AG04450 (cell line): ENCODE results near the gene NUMB. TPM values are rescaled to one million over a fixed set of nuclear protein-coding genes. Genes with fewer than 3 reads are reported as not detected.

Experiments
- CTCF ChIA-PET: fragments of 300-600, 350-600 bp; formaldehyde crosslinking; extraction: SDS; loops from one replicate; lab custom pipeline; 2022; ENCODE audit warnings: antibody characterized with exemption, inconsistent platforms; lab: Charles Lee
- POLR2A ChIA-PET: fragments of 350-600 bp; formaldehyde crosslinking; extraction: SDS; loops from one replicate; lab custom pipeline; 2021; ENCODE audit warnings: antibody characterized with exemption, inconsistent platforms; lab: Yijun Ruan, JAX
- DNase-seq: peaks from one replicate; pipeline ENCODE4 v3.0.0-alpha.2; 2011; ENCODE audit warnings: low read depth, low spot score
- H3K27ac ChIP-seq: one replicate; pipeline ENCODE4 v1.5.1; 2012; ENCODE audit warnings: low read depth, low read length, control low read depth
- H3K27me3 ChIP-seq: one replicate; pipeline ENCODE4 v1.6.0; 2012; ENCODE audit warnings: low read length; ENCODE audit not compliant: control insufficient read depth, insufficient read depth
- H3K4me3 ChIP-seq: 2 replicates; pipeline ENCODE4 v1.5.1; 2011; ENCODE audit warnings: mild to moderate bottlenecking, low read depth, low read length, control low read depth
- H3K9me3 ChIP-seq: 2 replicates; pipeline ENCODE4 v1.5.1; 2012; ENCODE audit warnings: low read length; ENCODE audit not compliant: control insufficient read depth, insufficient read depth
- polyA plus RNA-seq: library from polyadenylated mRNA; depleted of rRNA; stranded (reverse); fragments of >200 nt; gene quantifications from 2 replicates; pipeline ENCODE4 v1.2.3, GENCODE V29; 2011
- TF ChIP-seq, protein P1 (sequence below): IDR thresholded peaks from 2 replicates; pipeline ENCODE4 v1.5.1; 2011; ENCODE audit warnings: low read depth, low read length, control low read depth, inconsistent platforms

The NUMB gene
- polyA plus RNA-seq, 1 experiment, result 152 TPM

DNA sequence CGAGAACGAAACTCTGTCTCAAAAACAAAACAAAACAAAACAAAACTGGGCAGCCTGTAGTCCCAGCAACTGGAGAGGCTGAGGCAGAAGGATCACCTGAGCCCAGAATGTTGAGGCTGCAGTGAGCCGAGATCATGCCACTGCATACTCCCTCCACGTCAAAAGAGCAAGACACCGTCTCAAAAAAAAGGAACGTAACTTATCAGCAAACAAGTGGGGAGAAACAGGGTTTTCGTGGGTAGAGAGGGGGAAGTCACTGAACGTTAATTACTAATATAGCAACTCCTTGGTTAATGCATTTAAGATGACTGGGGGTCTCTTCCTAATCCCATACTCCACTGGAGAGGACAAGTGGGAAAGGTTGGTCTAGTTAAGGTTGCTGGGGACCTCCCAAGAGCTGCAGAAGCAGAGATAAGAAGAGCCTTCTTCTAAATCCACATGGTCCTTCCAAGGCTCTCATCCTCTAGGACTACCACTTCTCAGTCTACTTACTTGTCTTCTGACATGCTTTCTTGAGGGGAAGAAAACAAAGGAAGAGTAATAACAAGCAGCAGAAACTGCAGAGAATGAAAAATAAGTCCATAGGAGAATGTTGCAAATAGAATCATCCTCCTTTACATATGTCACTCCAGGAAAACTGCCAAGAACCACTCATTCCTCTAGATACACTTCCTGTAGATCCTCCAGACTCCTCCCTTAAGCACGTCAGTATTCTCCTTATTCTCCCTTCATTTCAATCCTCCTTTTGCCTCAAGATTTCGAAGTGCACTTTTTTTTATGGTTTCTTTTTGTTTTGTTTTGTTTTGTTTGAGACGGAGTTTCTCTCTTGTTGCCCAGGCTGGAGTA lies 5.8 kb downstream of the NUMB start:
- TF ChIP-seq, protein P1, sequence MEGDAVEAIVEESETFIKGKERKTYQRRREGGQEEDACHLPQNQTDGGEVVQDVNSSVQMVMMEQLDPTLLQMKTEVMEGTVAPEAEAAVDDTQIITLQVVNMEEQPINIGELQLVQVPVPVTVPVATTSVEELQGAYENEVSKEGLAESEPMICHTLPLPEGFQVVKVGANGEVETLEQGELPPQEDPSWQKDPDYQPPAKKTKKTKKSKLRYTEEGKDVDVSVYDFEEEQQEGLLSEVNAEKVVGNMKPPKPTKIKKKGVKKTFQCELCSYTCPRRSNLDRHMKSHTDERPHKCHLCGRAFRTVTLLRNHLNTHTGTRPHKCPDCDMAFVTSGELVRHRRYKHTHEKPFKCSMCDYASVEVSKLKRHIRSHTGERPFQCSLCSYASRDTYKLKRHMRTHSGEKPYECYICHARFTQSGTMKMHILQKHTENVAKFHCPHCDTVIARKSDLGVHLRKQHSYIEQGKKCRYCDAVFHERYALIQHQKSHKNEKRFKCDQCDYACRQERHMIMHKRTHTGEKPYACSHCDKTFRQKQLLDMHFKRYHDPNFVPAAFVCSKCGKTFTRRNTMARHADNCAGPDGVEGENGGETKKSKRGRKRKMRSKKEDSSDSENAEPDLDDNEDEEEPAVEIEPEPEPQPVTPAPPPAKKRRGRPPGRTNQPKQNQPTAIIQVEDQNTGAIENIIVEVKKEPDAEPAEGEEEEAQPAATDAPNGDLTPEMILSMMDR, result no peak
- ChIA-PET POLR2A (no interaction called here), CTCF (no interaction called here)
- Histone ChIP-seq H3K27ac (no peak overlapping the region), H3K27me3 (no peaks in the 10 kb centered on the region), H3K4me3 (no peak overlapping the region), H3K9me3 (no peaks in the 10 kb centered on the region)
- DNase-seq, result peak; percentile 85

DNA sequence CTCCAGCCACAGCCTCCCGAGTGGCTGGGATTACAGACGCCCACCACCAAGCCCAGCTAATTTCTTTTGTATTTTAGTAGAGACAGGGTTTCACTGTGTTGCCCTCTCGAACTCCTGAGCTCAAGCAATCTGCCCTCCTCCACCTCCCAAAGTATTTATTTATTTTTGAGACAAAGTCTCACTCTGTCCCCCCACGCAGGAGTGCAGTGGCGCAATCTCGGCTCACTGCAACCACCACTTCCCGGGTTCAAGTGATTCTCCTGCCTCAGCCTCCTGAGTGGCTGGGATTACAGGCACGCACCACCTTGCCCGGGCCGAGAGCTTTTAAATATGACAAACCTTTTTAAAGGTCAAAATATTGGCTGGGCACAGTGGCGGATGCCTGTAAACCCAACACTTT lies 14.6 kb downstream of the NUMB start:
- ChIA-PET CTCF (interaction anchor here (1.9 kb wide), 1 partner anchor 149 kb away, joined by 15 read pairs; no protein-coding TSS in a partner anchor), POLR2A (interaction anchor here (0.6 kb wide), 1 partner anchor 364 kb away, joined by 3 read pairs; no protein-coding TSS in a partner anchor)
- DNase-seq, result no peak
- TF ChIP-seq, protein P1, result no peak
- no peak overlapping the region for H3K4me3 ChIP-seq
- no peaks in the 10 kb centered on the region for H3K27me3 ChIP-seq
- H3K27ac ChIP-seq, result no peak overlapping the region
- no peaks in the 10 kb centered on the region for H3K9me3 ChIP-seq

DNA sequence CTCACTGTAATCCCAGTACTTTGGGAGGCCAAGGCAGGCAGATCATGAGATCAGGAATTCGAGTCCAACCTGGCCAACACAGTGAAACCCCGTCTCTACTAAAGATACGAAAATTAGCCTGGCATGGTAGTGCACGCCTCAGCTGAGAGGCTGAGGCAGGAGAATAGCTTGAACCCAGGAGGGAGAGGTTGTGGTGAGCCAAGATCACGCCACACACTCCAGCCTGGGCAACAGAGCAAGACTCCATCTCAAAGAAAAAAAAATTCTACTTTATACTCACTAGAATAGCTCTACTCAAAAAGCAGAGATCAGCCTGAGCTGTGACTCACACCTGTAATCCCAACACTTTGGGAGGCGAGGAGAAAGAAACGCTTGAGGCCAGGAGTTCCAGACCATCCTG lies 17.1 kb downstream of the NUMB start:
- TF ChIP-seq, protein P1, result no peak
- Histone ChIP-seq H3K27me3 (no peaks in the 10 kb centered on the region), H3K27ac (no peak overlapping the region), H3K4me3 (no peak overlapping the region), H3K9me3 (no peaks in the 10 kb centered on the region)
- ChIA-PET POLR2A (interaction anchor here (0.7 to 0.8 kb wide), 2 partner anchors 14 to 22 kb away, joined by 5 read pairs; no protein-coding TSS in a partner anchor), CTCF (interaction anchor here (0.6 kb wide), 1 partner anchor 146 kb away, joined by 4 read pairs; no protein-coding TSS in a partner anchor)
- DNase-seq, result no peak

DNA sequence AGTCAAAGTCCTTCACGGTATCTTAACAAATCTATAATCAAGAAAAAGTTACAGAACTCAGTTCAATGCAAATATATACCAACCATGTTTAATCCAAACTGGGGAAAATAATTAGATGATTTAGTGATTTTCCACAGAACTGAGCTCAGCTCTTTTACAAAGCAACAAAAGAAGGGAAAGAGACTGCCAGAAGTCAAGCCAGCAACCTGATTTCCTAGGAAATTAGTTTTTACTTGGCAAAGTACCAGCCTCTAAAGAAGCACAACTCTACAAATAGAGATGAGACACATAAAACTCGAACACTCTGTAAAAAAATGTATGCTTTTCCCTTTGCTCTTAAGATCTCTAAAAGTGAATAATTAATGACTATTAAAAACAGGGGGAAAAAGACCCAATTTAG lies 19.4 kb downstream of the NUMB start:
- no peak overlapping the region for H3K4me3 ChIP-seq
- H3K27ac ChIP-seq, result no peak overlapping the region
- TF ChIP-seq, protein P1, result no peak
- no peak for DNase-seq
- H3K9me3 ChIP-seq, result no peaks in the 10 kb centered on the region
- H3K27me3 ChIP-seq, result no peaks in the 10 kb centered on the region
- ChIA-PET CTCF (no interaction called here), POLR2A (no interaction called here)

DNA sequence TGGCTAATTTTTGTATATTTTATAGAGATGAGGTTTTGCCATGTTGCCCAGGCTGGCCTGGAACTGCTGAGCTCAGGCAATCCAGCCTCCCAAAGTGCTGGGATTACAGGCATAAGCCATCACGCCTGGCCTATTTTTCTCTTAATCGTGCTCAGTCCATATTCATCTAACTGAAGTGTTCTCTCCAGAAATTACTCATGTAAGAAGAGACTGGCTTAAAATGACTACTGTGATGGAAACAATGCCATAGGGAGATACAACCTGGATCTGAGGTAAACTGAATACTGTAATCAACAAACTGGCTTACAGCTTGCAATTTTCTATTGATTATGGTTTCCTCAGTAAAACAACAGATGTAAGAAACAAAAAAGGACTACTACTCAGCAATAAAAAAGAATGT lies 21.1 kb downstream of the NUMB start:
- ChIA-PET CTCF (no interaction called here), POLR2A (no interaction called here)
- no peaks in the 10 kb centered on the region for H3K27me3 ChIP-seq

More for the DNA sequence above, 21.1 kb downstream of the NUMB start:
- Histone ChIP-seq H3K4me3 (no peak overlapping the region), H3K9me3 (no peaks in the 10 kb centered on the region), H3K27ac (no peak overlapping the region)
- TF ChIP-seq, protein P1, result no peak
- DNase-seq, result no peak
